GM12891 (cell line): ENCODE measurements around the gene RNF121.

Experiments used
- POLR2A ChIP-seq: IDR thresholded peaks from 2 replicates; pipeline ENCODE4 v1.6.1; 2011; ENCODE audit warnings: low read depth, low read length, control low read depth
- POLR2AphosphoS5 ChIP-seq: IDR thresholded peaks from 2 replicates; pipeline ENCODE4 v1.6.1; 2011; ENCODE audit warnings: low read depth, low read length, control low read depth
- SPI1 ChIP-seq: IDR thresholded peaks from 2 replicates; pipeline ENCODE4 v1.6.1; 2011; ENCODE audit warnings: low read depth, low read length, control low read depth
- TAF1 ChIP-seq: IDR thresholded peaks from 2 replicates; pipeline ENCODE4 v1.6.1; 2011; ENCODE audit warnings: low read depth, low read length, control low read depth

DNA sequence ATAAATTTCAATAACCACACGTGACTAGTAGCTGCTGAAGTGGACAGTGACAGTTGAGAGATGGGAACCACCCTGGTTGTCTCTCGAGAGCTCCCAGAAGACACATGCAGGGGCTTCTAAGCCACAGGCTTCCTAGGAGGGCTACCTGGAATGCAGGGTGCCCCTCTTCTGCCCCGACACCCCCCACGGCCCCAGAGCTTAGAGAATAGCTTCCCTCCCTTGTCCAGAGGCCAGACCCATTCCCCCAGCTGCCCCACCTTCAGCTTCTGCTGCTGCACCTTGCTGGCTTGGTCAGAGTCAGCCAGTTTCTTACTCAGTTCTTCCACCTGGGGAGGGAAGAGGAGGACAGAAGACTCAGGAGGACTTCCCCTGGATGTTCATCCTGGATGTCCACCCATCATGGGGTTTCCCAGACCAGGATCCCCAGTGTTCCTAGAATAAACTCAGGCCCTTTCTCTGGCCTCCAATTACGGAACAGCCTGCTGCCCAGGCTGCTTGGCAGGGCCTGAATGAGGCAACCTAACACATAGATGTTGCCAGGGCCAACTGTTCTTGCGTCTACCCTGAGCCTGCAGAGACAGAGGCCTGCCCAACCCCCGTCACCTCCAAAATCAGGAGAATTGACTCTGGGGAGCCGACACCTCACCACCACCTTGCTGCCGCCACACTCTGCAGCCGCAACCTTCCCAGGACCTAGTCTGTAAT is 81.8 kb downstream of the RNF121 start:
- no peak for TF ChIP-seq POLR2AphosphoS5
- no peak; the same call in 1 of the 2 replicates for TF ChIP-seq POLR2A
- TF ChIP-seq SPI1 = no peak
- TF ChIP-seq TAF1 = no peak
